Measurements from ENCODE around the gene MPDU1.

DNA sequence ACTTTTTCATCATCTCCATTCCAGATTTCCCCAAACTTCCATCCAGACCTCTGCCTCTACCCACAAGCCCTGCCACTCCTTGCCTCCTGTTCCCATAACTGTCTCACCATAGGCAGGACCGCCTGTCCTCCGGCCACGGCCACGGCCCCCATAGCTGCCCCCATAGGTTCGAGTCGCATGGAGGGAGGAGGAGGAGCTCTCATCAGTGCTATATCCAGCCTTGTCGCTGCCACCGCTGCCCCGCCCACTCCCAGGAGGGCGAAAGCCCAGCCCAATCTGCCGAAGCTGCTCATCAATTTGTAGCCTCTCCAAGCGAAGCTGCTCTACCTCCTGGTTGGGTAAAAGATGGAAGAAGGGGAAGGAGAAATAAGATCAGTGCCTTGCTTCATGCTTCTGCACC, 9.6 kb downstream of the MPDU1 start:
- no peak for TF ChIP-seq TAF1 (conservative IDR thresholded peaks at IDR 0.05)
- TF ChIP-seq, protein P1, sequence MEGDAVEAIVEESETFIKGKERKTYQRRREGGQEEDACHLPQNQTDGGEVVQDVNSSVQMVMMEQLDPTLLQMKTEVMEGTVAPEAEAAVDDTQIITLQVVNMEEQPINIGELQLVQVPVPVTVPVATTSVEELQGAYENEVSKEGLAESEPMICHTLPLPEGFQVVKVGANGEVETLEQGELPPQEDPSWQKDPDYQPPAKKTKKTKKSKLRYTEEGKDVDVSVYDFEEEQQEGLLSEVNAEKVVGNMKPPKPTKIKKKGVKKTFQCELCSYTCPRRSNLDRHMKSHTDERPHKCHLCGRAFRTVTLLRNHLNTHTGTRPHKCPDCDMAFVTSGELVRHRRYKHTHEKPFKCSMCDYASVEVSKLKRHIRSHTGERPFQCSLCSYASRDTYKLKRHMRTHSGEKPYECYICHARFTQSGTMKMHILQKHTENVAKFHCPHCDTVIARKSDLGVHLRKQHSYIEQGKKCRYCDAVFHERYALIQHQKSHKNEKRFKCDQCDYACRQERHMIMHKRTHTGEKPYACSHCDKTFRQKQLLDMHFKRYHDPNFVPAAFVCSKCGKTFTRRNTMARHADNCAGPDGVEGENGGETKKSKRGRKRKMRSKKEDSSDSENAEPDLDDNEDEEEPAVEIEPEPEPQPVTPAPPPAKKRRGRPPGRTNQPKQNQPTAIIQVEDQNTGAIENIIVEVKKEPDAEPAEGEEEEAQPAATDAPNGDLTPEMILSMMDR (IDR thresholded peaks at IDR 0.05; ENCODE audit: low read depth, low read length, missing input control), result no peak
